CD4-positive, alpha-beta T cell treated with Interleukin-12 subunit alpha and Interleukin-12 subunit beta, for 1 hour (primary cell): ENCODE results near the gene TRIAP1.
"Not testable (repeated sequence)": the region's sequence is repeated elsewhere in the genome, so short reads cannot be mapped to it uniquely, and the experiment has no call there.

ENCODE experiments used
- DNase-seq: peaks from one replicate; pipeline ENCODE4 v3.0.0-alpha.2; 2020

The TRIAP1 gene

DNA sequence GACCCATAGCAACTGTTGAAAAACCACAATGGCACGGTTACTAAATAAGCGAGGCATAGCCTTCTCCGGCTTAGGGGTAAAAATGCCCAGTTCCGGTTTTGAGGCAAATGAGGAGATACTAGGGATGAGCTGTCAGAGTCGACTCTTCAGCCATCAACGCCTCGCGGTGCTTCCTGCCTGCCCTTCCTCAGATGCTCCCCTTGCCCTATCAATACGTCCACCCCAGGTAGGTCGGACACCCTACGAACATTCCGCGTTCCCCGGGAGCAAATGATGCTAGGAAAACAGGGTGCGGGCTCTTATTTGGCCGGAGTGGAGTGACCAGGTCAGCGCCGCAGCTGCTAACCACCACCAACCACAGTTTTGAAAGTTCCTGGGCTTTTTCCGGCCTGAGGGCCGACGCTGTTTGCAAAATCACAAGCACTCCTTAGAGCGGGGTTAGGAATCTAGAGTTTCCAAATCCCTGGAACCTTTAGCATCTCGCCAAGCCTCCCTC is 22.2 kb upstream of the TRIAP1 start:
- peak; percentile 30 for DNase-seq

GRCh38 chr12:120467439-120467838 is 21.3 kb upstream of the TRIAP1 start:
- DNase-seq = no peak

DNA sequence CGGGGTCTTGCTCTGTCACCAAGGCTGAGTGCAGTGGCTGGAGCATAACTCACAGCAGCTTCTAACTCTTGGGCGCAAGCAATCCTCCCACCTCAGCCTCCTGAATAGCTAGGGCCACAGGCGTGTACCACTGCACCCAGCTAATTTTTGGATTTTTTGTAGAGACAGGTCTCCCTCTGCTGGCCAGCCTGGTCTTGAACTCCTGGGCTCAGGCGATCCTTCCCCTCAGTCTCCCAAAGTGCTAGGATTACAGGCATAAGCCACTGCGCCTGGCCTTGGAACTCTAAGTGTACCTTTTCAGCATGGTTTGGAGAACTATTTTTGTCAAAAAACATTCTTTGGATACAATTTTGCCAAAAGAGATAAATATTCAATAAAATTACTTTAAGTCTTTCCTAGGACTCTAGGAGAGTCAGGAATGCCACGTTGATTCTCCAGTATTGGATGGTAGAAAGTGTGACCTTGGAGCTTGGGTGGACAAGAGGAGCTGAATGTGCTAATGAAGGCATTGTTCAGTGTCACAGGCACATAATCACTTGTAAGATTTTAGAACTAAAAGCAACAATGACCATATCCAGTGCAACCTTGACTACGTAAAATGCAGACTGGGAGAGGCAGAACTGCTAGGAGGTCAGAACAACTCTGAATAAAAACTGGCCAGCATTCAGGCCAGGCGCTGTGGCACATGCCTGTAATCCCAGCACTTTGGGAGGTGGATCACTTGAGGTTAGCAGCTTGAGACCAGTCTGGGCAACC is 20.6 kb upstream of the TRIAP1 start:
- peak; percentile 62 for DNase-seq

- DNase-seq = no peak
Measured at GRCh38 chr12:120465756-120466155, 19.6 kb upstream of the TRIAP1 start.

DNA sequence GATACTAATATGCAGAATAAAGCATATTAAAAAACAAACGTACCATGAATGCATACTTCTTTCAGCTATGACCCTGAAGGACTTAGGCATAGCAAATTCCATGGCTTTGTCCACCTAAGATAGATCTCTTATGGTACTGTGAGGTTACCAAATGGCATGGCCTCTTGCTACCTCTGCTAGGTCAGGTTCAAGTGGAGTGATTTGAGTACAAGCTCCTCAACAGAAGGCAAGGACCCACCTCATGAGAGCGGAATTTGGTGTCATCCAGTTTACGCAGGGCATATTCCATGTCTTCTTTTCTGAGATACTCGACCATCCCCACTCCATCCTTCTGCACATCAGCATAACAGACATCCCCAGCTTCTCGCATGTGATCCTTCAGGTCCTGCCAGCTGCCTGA is 17.5 kb upstream of the TRIAP1 start:
- no peak for DNase-seq

- no peak for DNase-seq
Measured at GRCh38 chr12:120462099-120462640, 16.0 kb upstream of the TRIAP1 start.

DNA sequence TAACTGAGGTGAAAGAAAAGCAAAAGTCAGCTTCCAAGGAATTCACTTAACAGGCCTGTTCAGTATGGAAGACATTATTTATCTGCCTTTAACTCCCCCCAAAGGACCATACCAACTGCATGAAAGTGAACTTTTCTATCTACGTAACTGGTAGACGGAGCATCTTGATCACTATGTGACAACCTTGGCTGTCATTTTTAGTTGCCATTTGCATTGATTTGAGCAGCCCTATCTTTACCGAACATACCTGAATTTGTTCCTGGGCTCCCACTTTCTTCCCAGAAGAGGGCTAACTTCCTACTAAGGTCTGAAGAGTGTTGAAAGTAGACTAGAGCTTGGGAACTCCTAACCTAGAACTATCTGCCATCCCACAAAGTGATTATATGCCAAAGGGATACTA is 14.0 kb upstream of the TRIAP1 start:
- no peak for DNase-seq

GRCh38 chr12:120457133-120457532 is 10.9 kb upstream of the TRIAP1 start:
- peak; percentile 19 for DNase-seq

DNA sequence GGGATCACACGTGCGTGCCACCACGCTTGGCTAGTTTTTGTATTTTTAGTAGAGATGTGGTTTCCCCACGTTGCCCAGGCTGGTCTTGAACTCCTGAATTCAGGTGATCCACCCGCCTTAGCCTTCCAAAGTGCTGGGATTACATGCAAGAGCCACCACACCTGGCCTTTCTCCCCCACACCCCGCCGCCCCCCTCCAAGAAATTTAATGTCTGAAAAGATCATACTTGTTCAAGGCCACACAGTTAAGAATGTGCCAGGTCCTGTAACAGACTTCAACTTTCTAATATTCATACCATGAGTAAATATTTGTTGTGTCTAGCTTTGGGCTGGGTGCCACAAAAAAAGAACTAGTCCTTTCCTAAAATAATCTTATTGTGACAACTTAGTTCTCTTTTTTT is 9.1 kb upstream of the TRIAP1 start:
- DNase-seq = no peak

- DNase-seq = peak; percentile 54
Measured at GRCh38 chr12:120453977-120454376, 7.8 kb upstream of the TRIAP1 start.

DNA sequence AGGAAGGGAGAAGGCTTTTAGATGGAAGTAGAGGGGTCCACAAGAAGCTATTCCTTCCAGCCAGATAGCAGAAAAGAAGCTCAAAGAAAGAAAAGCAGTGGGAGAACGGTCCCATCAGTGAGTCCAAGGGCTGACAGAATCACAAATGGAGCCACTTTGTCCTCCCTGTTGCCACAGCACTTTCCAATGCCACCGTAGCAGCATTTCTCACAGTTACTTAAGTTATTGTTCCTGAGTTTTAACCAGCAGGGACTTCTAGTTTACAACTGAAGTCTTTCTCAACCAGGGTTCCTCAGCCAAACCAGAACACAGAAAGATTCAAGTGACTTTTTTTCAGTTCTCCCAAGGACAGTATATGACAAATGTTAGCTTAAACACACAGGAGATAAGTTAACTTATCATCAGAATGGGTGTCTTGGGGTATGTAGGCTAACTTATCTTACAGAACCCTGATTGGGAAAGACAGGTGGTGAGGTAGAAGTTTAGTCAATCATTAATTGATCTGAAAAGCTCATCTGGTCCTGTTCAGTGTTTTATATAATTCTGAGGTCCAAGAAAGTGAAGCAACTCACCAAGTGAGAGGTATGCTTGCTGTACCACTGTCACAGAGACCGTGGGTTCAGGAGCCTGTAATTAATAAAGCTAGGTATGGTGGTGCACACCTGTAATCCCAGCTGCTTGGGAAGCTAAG is 7.0 kb upstream of the TRIAP1 start:
- DNase-seq = no peak

- DNase-seq = not testable (repeated sequence)
Measured at GRCh38 chr12:120452524-120452923, 6.3 kb upstream of the TRIAP1 start.

- no peak for DNase-seq
Measured at GRCh38 chr12:120447992-120448391, 1.8 kb upstream of the TRIAP1 start.

GRCh38 chr12:120446844-120447178 is 627 bp upstream of the TRIAP1 start:
- not testable (repeated sequence) for DNase-seq

GRCh38 chr12:120444676-120445075 is 1.5 kb downstream of the TRIAP1 start:
- no peak for DNase-seq

- DNase-seq = peak; percentile 86
Measured at GRCh38 chr12:120439646-120440247, 6.4 kb downstream of the TRIAP1 start.

GRCh38 chr12:120438495-120439198 is 7.5 kb downstream of the TRIAP1 start:
- no peak for DNase-seq

GRCh38 chr12:120437735-120438494 is 8.3 kb downstream of the TRIAP1 start, which contains the start of gene COX6A1:
TSS of gene COX6A1 (plus strand) at chr12:120438113. CDS start at chr12:120438127, 14 bp downstream.
- peak; percentile 99 for DNase-seq

GRCh38 chr12:120432772-120433525 is 13.2 kb downstream of the TRIAP1 start:
- no peak for DNase-seq

GRCh38 chr12:120429368-120429767 is 16.8 kb downstream of the TRIAP1 start:
- DNase-seq = no peak

- DNase-seq = no peak
Measured at GRCh38 chr12:120428597-120429229, 17.5 kb downstream of the TRIAP1 start.
